ENCODE measurements around the gene LRIG1.

DNA sequence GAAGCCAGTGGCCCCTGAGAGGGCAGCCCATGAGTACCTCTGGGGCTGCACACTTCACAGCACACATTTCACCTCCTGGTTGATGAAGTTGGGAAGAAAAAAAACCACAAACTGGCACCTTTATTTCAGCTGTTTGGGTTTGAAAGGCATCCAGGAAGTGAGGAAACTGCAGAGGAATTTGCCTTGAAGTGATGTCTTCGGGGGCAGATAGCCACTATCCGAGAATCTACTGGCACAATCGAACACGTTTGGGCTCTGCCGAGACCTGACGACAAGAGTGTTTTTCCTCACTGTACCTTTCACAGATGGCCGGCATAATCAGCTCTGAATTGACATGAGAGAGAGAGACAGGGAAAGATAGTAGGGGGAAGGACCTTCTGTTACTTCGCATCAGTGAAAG lies 59.7 kb downstream of the LRIG1 start:
- TF ChIP-seq, protein P1, sequence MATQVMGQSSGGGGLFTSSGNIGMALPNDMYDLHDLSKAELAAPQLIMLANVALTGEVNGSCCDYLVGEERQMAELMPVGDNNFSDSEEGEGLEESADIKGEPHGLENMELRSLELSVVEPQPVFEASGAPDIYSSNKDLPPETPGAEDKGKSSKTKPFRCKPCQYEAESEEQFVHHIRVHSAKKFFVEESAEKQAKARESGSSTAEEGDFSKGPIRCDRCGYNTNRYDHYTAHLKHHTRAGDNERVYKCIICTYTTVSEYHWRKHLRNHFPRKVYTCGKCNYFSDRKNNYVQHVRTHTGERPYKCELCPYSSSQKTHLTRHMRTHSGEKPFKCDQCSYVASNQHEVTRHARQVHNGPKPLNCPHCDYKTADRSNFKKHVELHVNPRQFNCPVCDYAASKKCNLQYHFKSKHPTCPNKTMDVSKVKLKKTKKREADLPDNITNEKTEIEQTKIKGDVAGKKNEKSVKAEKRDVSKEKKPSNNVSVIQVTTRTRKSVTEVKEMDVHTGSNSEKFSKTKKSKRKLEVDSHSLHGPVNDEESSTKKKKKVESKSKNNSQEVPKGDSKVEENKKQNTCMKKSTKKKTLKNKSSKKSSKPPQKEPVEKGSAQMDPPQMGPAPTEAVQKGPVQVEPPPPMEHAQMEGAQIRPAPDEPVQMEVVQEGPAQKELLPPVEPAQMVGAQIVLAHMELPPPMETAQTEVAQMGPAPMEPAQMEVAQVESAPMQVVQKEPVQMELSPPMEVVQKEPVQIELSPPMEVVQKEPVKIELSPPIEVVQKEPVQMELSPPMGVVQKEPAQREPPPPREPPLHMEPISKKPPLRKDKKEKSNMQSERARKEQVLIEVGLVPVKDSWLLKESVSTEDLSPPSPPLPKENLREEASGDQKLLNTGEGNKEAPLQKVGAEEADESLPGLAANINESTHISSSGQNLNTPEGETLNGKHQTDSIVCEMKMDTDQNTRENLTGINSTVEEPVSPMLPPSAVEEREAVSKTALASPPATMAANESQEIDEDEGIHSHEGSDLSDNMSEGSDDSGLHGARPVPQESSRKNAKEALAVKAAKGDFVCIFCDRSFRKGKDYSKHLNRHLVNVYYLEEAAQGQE (IDR thresholded peaks at IDR 0.05; ENCODE audit: low read depth): no peak
- TF ChIP-seq EP300 (IDR thresholded peaks at IDR 0.05; ENCODE audit: borderline replicate concordance): no peak

Measured in Ishikawa (cell line).